ENCODE results near the gene YTHDF1.
"Not testable (repeated sequence)": the region's sequence is repeated elsewhere in the genome, so short reads cannot be mapped to it uniquely, and the experiment has no call there.

Gene YTHDF1

GRCh38 chr20:63158845-63159244, 57.1 kb downstream of the YTHDF1 start:
- no peak for DNase-seq (ENCODE audit: low read depth in 1 of 2, low spot score in 1 of 2)

GRCh38 chr20:63158352-63158751, 57.6 kb downstream of the YTHDF1 start:
- no peak for DNase-seq (ENCODE audit: low read depth in 1 of 2, low spot score in 1 of 2)

GRCh38 chr20:63157431-63157830, 58.5 kb downstream of the YTHDF1 start:
- DNase-seq (ENCODE audit: low read depth in 1 of 2, low spot score in 1 of 2), result not testable (repeated sequence)

GRCh38 chr20:63156221-63156671, 59.7 kb downstream of the YTHDF1 start:
- no peak for DNase-seq (ENCODE audit: low read depth in 1 of 2, low spot score in 1 of 2)

GRCh38 chr20:63155266-63156165, 60.4 kb downstream of the YTHDF1 start:
- no peak for DNase-seq (ENCODE audit: low read depth in 1 of 2, low spot score in 1 of 2)

GRCh38 chr20:63154395-63154794, 61.5 kb downstream of the YTHDF1 start:
- no peak for DNase-seq (ENCODE audit: low read depth in 1 of 2, low spot score in 1 of 2)

- no peak for DNase-seq (ENCODE audit: low read depth in 1 of 2, low spot score in 1 of 2)
Measured at GRCh38 chr20:63153254-63154221, 62.4 kb downstream of the YTHDF1 start.

- no peak for DNase-seq (ENCODE audit: low read depth in 1 of 2, low spot score in 1 of 2)
Measured at GRCh38 chr20:63152322-63153253, 63.3 kb downstream of the YTHDF1 start.

GRCh38 chr20:63151554-63152321, 64.2 kb downstream of the YTHDF1 start:
- no peak for DNase-seq (ENCODE audit: low read depth in 1 of 2, low spot score in 1 of 2)

GRCh38 chr20:63150911-63151531, 64.9 kb downstream of the YTHDF1 start:
- no peak for DNase-seq (ENCODE audit: low read depth in 1 of 2, low spot score in 1 of 2)

- DNase-seq (ENCODE audit: low read depth in 1 of 2, low spot score in 1 of 2), result no peak
Measured at GRCh38 chr20:63150391-63150898, 65.5 kb downstream of the YTHDF1 start.

- no peak for DNase-seq (ENCODE audit: low read depth in 1 of 2, low spot score in 1 of 2)
Measured at GRCh38 chr20:63149531-63150192, 66.3 kb downstream of the YTHDF1 start.

GRCh38 chr20:63148696-63149095, 67.2 kb downstream of the YTHDF1 start:
- no peak for DNase-seq (ENCODE audit: low read depth in 1 of 2, low spot score in 1 of 2)

- no peak for DNase-seq (ENCODE audit: low read depth in 1 of 2, low spot score in 1 of 2)
Measured at GRCh38 chr20:63147532-63147931, 68.4 kb downstream of the YTHDF1 start.

All from activated CD4-positive, alpha-beta T cell treated with anti-CD3 and anti-CD28 coated beads, Interleukin-2, amount 50 U/mL, for 24 hours (primary cell).